H9 (cell line): Measurements from ENCODE around the gene ARSJ. TPM values are rescaled to one million over a fixed set of nuclear protein-coding genes. Genes with fewer than 3 reads are reported as not detected.

Experiments
- DNase-seq: peaks from one replicate; pipeline ENCODE4 v3.0.0-alpha.2; 2017
- H2AFZ ChIP-seq: one replicate; pipeline ENCODE4 v1.6.1; 2013; ENCODE audit warnings: mild to moderate bottlenecking, low read length, control low read depth, moderate library complexity
- H2AK5ac ChIP-seq: 2 replicates; pipeline ENCODE4 v1.6.1; 2013; ENCODE audit warnings: low read length, control low read depth, mixed read lengths; ENCODE audit not compliant: insufficient read length
- H2BK120ac ChIP-seq: one replicate; pipeline ENCODE4 v1.6.1; 2013; ENCODE audit warnings: low read depth, mild to moderate bottlenecking, low read length, control low read depth, inconsistent platforms; ENCODE audit not compliant: poor library complexity, severe bottlenecking
- H2BK12ac ChIP-seq: 2 replicates; pipeline ENCODE4 v1.6.1; 2013; ENCODE audit warnings: low read length, control low read depth, mixed read lengths, low read depth; ENCODE audit not compliant: insufficient read length
- H2BK15ac ChIP-seq: 2 replicates; pipeline ENCODE4 v1.6.1; 2013; ENCODE audit warnings: low read depth, low read length, control low read depth
- H2BK20ac ChIP-seq: one replicate; pipeline ENCODE4 v1.6.1; 2013; ENCODE audit warnings: low read depth, mild to moderate bottlenecking, low read length, control low read depth, inconsistent platforms; ENCODE audit not compliant: poor library complexity, severe bottlenecking
- H2BK5ac ChIP-seq: 2 replicates; pipeline ENCODE4 v1.6.1; 2013; ENCODE audit warnings: low read length, control low read depth, mixed read lengths; ENCODE audit not compliant: insufficient read length
- H3K14ac ChIP-seq: 2 replicates; pipeline ENCODE4 v1.6.1; 2013; ENCODE audit warnings: low read length, control low read depth; ENCODE audit not compliant: insufficient read depth
- H3K18ac ChIP-seq: 2 replicates; pipeline ENCODE4 v1.6.1; 2013; ENCODE audit warnings: low read depth, mild to moderate bottlenecking, mixed read lengths, low read length, control low read depth; ENCODE audit not compliant: insufficient read length
- H3K23ac ChIP-seq: 2 replicates; pipeline ENCODE4 v1.6.1; 2013; ENCODE audit warnings: low read length, control low read depth, mixed read lengths, low read depth; ENCODE audit not compliant: insufficient read length
- H3K23me2 ChIP-seq: 2 replicates; pipeline ENCODE4 v1.6.1; 2013; ENCODE audit warnings: low read depth, mild to moderate bottlenecking, mixed read lengths, low read length, control low read depth; ENCODE audit not compliant: insufficient read length, poor library complexity, severe bottlenecking
- H3K27ac ChIP-seq: 2 replicates; pipeline ENCODE4 v1.5.1; 2013; ENCODE audit warnings: low read length, control low read depth, mixed read lengths, low read depth; ENCODE audit not compliant: insufficient read length
- H3K27me3 ChIP-seq: 2 replicates; pipeline ENCODE4 v1.6.1; 2013; ENCODE audit warnings: low read length, control low read depth, inconsistent platforms; ENCODE audit not compliant: insufficient read depth
- H3K4ac ChIP-seq: 2 replicates; pipeline ENCODE4 v1.6.1; 2013; ENCODE audit warnings: low read depth, mild to moderate bottlenecking, control low read depth, inconsistent platforms, low read length, moderate library complexity
- H3K4me1 ChIP-seq: 2 replicates; pipeline ENCODE4 v1.6.1; 2013; ENCODE audit warnings: low read length, control low read depth, inconsistent platforms; ENCODE audit not compliant: insufficient read depth
- H3K4me2 ChIP-seq: 2 replicates; pipeline ENCODE4 v1.6.1; 2013; ENCODE audit warnings: low read length, control low read depth, mixed read lengths; ENCODE audit not compliant: insufficient read length, insufficient read depth
- H3K56ac ChIP-seq: 2 replicates; pipeline ENCODE4 v1.6.1; 2013; ENCODE audit warnings: low read depth, mild to moderate bottlenecking, mixed read lengths, low read length, control low read depth; ENCODE audit not compliant: insufficient read length
- H3K79me1 ChIP-seq: 2 replicates; pipeline ENCODE4 v1.6.1; 2013; ENCODE audit warnings: low read depth, mild to moderate bottlenecking, moderate library complexity, low read length, control low read depth, inconsistent platforms; ENCODE audit not compliant: insufficient read depth, poor library complexity, severe bottlenecking
- H3K79me2 ChIP-seq: 2 replicates; pipeline ENCODE4 v1.6.1; 2013; ENCODE audit warnings: low read length, control low read depth, inconsistent platforms; ENCODE audit not compliant: insufficient read depth
- H3K9ac ChIP-seq: 2 replicates; pipeline ENCODE4 v1.6.1; 2013; ENCODE audit warnings: low read length, control low read depth, mixed read lengths; ENCODE audit not compliant: insufficient read length; ENCODE audit errors: extremely low read depth
- H3K9me3 ChIP-seq: one replicate; pipeline ENCODE4 v1.6.1; 2013; ENCODE audit warnings: low read depth, low read length, inconsistent platforms; ENCODE audit not compliant: control insufficient read depth
- H3T11ph ChIP-seq: one replicate; pipeline ENCODE4 v1.6.1; 2013; ENCODE audit warnings: mild to moderate bottlenecking, low read length, control low read depth, inconsistent platforms
- H4K20me1 ChIP-seq: one replicate; pipeline ENCODE4 v1.6.1; 2013; ENCODE audit not compliant: control insufficient read depth, insufficient read length, insufficient read depth
- H4K5ac ChIP-seq: 2 replicates; pipeline ENCODE4 v1.6.1; 2013; ENCODE audit warnings: low read depth, mild to moderate bottlenecking, mixed read lengths, low read length, control low read depth; ENCODE audit not compliant: insufficient read length
- H4K8ac ChIP-seq: replicated peaks from 2 replicates; pipeline ENCODE4 v1.6.1; 2013; ENCODE audit warnings: low read length, control low read depth, mixed read lengths, low read depth; ENCODE audit not compliant: insufficient read length
- H4K91ac ChIP-seq: 2 replicates; pipeline ENCODE4 v1.6.1; 2013; ENCODE audit warnings: low read depth, mild to moderate bottlenecking, moderate library complexity, mixed read lengths, low read length, control low read depth; ENCODE audit not compliant: insufficient read length
- H3K27ac Mint-ChIP-seq, 3 experiments: 2 replicates in 2 of 3; 3 replicates in 1 of 3; pipeline ENCODE4 v1.8.0; 2020 to 2021; ENCODE audit warnings: mixed read lengths in 3 of 3, mild to moderate bottlenecking in 1 of 3, moderate library complexity in 1 of 3
- H3K27me3 Mint-ChIP-seq: 2 replicates; pipeline ENCODE4 v1.8.0; 2021; ENCODE audit warnings: low read depth, mild to moderate bottlenecking, moderate library complexity, mixed read lengths
- H3K36me3 Mint-ChIP-seq, 3 experiments: 2 replicates in 2 of 3; 3 replicates in 1 of 3; pipeline ENCODE4 v1.8.0; 2020 to 2021; ENCODE audit warnings: low read depth in 3 of 3, mixed read lengths in 3 of 3; ENCODE audit not compliant: insufficient read depth in 1 of 3
- H3K4me1 Mint-ChIP-seq, 2 experiments: 2 replicates each; pipeline ENCODE4 v1.8.0; 2020; ENCODE audit warnings: mixed read lengths in 2 of 2
- H3K4me3 Mint-ChIP-seq, 2 experiments: 2 replicates in 1 of 2; 3 replicates in 1 of 2; pipeline ENCODE4 v1.8.0; 2020 to 2021; ENCODE audit warnings: mild to moderate bottlenecking in 2 of 2, mixed read lengths in 2 of 2, moderate library complexity in 1 of 2
- H3K9me3 Mint-ChIP-seq, 2 experiments: 2 replicates in 1 of 2; 3 replicates in 1 of 2; pipeline ENCODE4 v1.8.0; 2020; ENCODE audit warnings: mild to moderate bottlenecking in 2 of 2, mixed read lengths in 2 of 2, moderate library complexity in 1 of 2
- WGBS: extraction: QIAGEN DNeasy Blood & Tissue Kit; methylation state at CpG from one replicate; pipeline ENCODE4 v1.1.7; 2013; ENCODE audit warnings: missing lambda C conversion rate, low lambda C conversion rate, mixed read lengths; ENCODE audit not compliant: insufficient read length; ENCODE audit errors: extremely low coverage; 5-methylcytosine and 5-hydroxymethylcytosine counted together
- total RNA-seq: library from RNA; stranded (reverse); gene quantifications from 2 replicates; pipeline ENCODE4 v1.2.1, GENCODE V29; 2021
- TF ChIP-seq, protein P1 (sequence below): fragments of 200-600 bp; sonication (generic); conservative IDR thresholded peaks from 3 replicates; pipeline ENCODE4 v1.8.0; 2021; ENCODE audit warnings: antibody characterized with exemption, mild to moderate bottlenecking

Gene ARSJ
- total RNA-seq, 1 experiment from 2014 or later, result 1.1 TPM

DNA sequence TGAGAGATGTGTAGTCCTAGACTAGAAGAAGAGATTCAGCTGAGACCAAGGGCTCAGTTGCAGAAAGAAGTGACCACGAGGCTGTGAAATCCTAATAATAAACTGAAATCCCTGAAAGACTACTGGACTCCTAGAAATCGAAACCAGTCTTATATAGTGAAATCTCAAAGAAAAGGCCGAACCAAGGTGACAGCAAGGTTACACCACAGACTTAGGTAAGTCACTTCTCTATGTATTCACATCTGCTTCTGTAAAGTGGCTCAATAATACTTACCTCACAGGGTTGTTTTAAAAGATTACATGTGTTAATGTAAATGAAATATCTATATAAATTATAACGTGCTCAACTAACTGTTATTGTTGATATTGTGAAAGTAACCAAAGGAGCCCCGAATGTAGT is 60.3 kb downstream of the ARSJ start:
- Histone ChIP-seq H3K9me3 (no peaks in the 10 kb centered on the region), H4K5ac (no peak overlapping the region), H3K27me3 (no peaks in the 10 kb centered on the region), H3K4ac (no peak overlapping the region), H4K91ac (no peak overlapping the region), H4K8ac (no peak overlapping the region), H3K56ac (no peak overlapping the region), H2BK12ac (no peak overlapping the region), H3K14ac (no peak overlapping the region), H2AFZ (no peak overlapping the region), H3K79me2 (no peaks in the 10 kb centered on the region), H2BK120ac (no peak overlapping the region), H3K4me1 (no peaks in the 10 kb centered on the region; the same call in 1 of the 2 replicates), H2BK5ac (no peak overlapping the region), H2BK20ac (no peak overlapping the region), H4K20me1 (no peaks in the 10 kb centered on the region), H3K23me2 (no peaks in the 10 kb centered on the region), H3T11ph (no peak overlapping the region), H2BK15ac (no peak overlapping the region), H3K4me2 (no peak overlapping the region), H3K79me1 (no peaks in the 10 kb centered on the region), H3K27ac (no peak overlapping the region), H3K18ac (no peak overlapping the region), H2AK5ac (no peak overlapping the region), H3K23ac (no peak overlapping the region), H3K9ac (no peak overlapping the region)
- Mint-ChIP-seq H3K4me1 (peaks cover 4 to 7% of the 10 kb centered on the region in 2 experiments), H3K27ac (peak overlapping the region in 2 of 3 experiments; percentile 93 to 95; a peak in 2 of 7 replicates), H3K9me3 (no peaks in the 10 kb centered on the region), H3K4me3 (no peak overlapping the region), H3K27me3 (no peaks in the 10 kb centered on the region), H3K36me3 (no peaks in the 10 kb centered on the region)
- TF ChIP-seq, protein P1, sequence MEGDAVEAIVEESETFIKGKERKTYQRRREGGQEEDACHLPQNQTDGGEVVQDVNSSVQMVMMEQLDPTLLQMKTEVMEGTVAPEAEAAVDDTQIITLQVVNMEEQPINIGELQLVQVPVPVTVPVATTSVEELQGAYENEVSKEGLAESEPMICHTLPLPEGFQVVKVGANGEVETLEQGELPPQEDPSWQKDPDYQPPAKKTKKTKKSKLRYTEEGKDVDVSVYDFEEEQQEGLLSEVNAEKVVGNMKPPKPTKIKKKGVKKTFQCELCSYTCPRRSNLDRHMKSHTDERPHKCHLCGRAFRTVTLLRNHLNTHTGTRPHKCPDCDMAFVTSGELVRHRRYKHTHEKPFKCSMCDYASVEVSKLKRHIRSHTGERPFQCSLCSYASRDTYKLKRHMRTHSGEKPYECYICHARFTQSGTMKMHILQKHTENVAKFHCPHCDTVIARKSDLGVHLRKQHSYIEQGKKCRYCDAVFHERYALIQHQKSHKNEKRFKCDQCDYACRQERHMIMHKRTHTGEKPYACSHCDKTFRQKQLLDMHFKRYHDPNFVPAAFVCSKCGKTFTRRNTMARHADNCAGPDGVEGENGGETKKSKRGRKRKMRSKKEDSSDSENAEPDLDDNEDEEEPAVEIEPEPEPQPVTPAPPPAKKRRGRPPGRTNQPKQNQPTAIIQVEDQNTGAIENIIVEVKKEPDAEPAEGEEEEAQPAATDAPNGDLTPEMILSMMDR, result no peak
- no CpG with 5 or more reads among the region's 5 CpGs for WGBS
- no peak for DNase-seq
